GM23338 (cell line): ENCODE data around the gene PRELP. TPM values are rescaled to one million over a fixed set of nuclear protein-coding genes. Genes with fewer than 3 reads are reported as not detected.
A peak's percentile ranks its signal among the peaks of the same experiment; 100 is the strongest.

Experiments
- ATAC-seq: fragments of 200-7000 bp; cut with Tn5 transposase; 3 replicates; pipeline ENCODE4 v1.9.1; 2020
- DNase-seq: peaks from one replicate; pipeline ENCODE4 v3.0.0-alpha.2; 2015; ENCODE audit warnings: low spot score
- H2AFZ ChIP-seq: fragments of 200-600 bp; sonication (generic); 2 replicates; pipeline ENCODE4 v1.8.0; 2016; ENCODE audit warnings: antibody characterized with exemption, mild to moderate bottlenecking, moderate library complexity
- H3F3A ChIP-seq: fragments of 200-600 bp; sonication (generic); replicated peaks from 2 replicates; pipeline ENCODE4 v1.8.0; 2017; ENCODE audit warnings: antibody characterized with exemption, mixed run types, low read depth
- H3K27ac ChIP-seq: fragments of 200-600 bp; sonication (generic); 2 replicates; pipeline ENCODE4 v1.6.1; 2016; ENCODE audit warnings: low read depth
- H3K27me3 ChIP-seq: fragments of 200-600 bp; sonication (generic); 2 replicates; pipeline ENCODE4 v1.8.0; 2016; ENCODE audit warnings: mild to moderate bottlenecking, mixed run types, moderate library complexity; ENCODE audit not compliant: insufficient read depth
- H3K36me3 ChIP-seq: fragments of 200-600 bp; sonication (generic); 2 replicates; pipeline ENCODE4 v1.8.0; 2016; ENCODE audit warnings: mild to moderate bottlenecking; ENCODE audit not compliant: insufficient read depth
- H3K4me1 ChIP-seq: fragments of 200-600 bp; sonication (generic); 2 replicates; pipeline ENCODE4 v1.8.0; 2016; ENCODE audit warnings: mild to moderate bottlenecking, moderate library complexity; ENCODE audit not compliant: insufficient read depth
- H3K4me2 ChIP-seq: fragments of 200-600 bp; sonication (generic); 2 replicates; pipeline ENCODE4 v1.7.1; 2017; ENCODE audit warnings: mixed run types
- H3K4me3 ChIP-seq: fragments of 200-600 bp; sonication (generic); 2 replicates; pipeline ENCODE4 v1.6.1; 2016; ENCODE audit warnings: mixed run types
- H3K79me2 ChIP-seq: fragments of 200-600 bp; sonication (generic); replicated peaks from 2 replicates; pipeline ENCODE4 v1.8.0; 2017; ENCODE audit warnings: mild to moderate bottlenecking; ENCODE audit not compliant: insufficient read depth
- H3K9me2 ChIP-seq: fragments of 200-600 bp; sonication (generic); 2 replicates; pipeline ENCODE4 v1.8.0; 2017; ENCODE audit not compliant: insufficient read depth
- H4K20me1 ChIP-seq: fragments of 200-600 bp; sonication (generic); replicated peaks from 2 replicates; pipeline ENCODE4 v1.8.0; 2017; ENCODE audit warnings: mild to moderate bottlenecking; ENCODE audit not compliant: insufficient read depth
- H3K27ac Mint-ChIP-seq: 2 replicates; pipeline ENCODE4 v1.8.0; 2020; ENCODE audit warnings: inconsistent platforms, mild to moderate bottlenecking, moderate library complexity, mixed read lengths
- H3K27me3 Mint-ChIP-seq: 3 replicates; pipeline ENCODE4 v1.8.0; 2022; ENCODE audit warnings: low read depth, mild to moderate bottlenecking, moderate library complexity, mixed read lengths, inconsistent platforms; ENCODE audit not compliant: insufficient read depth, poor library complexity
- H3K36me3 Mint-ChIP-seq: 3 replicates; pipeline ENCODE4 v1.8.0; 2021; ENCODE audit warnings: low read depth, mild to moderate bottlenecking, inconsistent platforms, moderate library complexity, mixed read lengths
- H3K4me1 Mint-ChIP-seq: 3 replicates; pipeline ENCODE4 v1.8.0; 2020; ENCODE audit warnings: mild to moderate bottlenecking, inconsistent platforms, mixed read lengths
- H3K4me3 Mint-ChIP-seq: 3 replicates; pipeline ENCODE4 v1.8.0; 2021; ENCODE audit warnings: moderate library complexity, mild to moderate bottlenecking, inconsistent platforms, mixed read lengths
- H3K9me3 Mint-ChIP-seq: 3 replicates; pipeline ENCODE4 v1.8.0; 2020; ENCODE audit warnings: moderate library complexity, mild to moderate bottlenecking, inconsistent platforms, mixed read lengths
- CTCF ChIP-seq, 2 experiments: fragments of 200-600 bp in 1 of 2; sonication (generic) in 1 of 2; conservative IDR thresholded peaks; 2 replicates each; pipeline versions ENCODE4 v1.5.1 to v1.6.1; 2016 to 2017; ENCODE audit warnings: antibody characterized with exemption in 2 of 2, low read depth in 2 of 2, mild to moderate bottlenecking in 2 of 2, moderate library complexity in 1 of 2
- NANOG ChIP-seq: IDR thresholded peaks from 2 replicates; pipeline ENCODE4 v1.6.1; 2016; ENCODE audit warnings: antibody characterized with exemption, borderline replicate concordance
- POLR2AphosphoS5 ChIP-seq: IDR thresholded peaks from 2 replicates; pipeline ENCODE4 v1.6.1; 2016; ENCODE audit warnings: antibody characterized with exemption, low read depth
- REST ChIP-seq: IDR thresholded peaks from one replicate; pipeline ENCODE4 v1.6.1; 2018; ENCODE audit warnings: antibody characterized with exemption; ENCODE audit not compliant: unreplicated experiment
- STAT1 ChIP-seq: IDR thresholded peaks from one replicate; pipeline ENCODE4 v1.6.1; 2016; ENCODE audit warnings: antibody characterized with exemption; ENCODE audit not compliant: unreplicated experiment
- ZNF114 ChIP-seq: fragments of 250-450 bp; sonication (Bioruptor Pico); IDR thresholded peaks from 2 replicates; pipeline ENCODE4 v1.5.0; 2020; ENCODE audit warnings: mild to moderate bottlenecking, moderate library complexity
- ZNF331 ChIP-seq: fragments of 250-450 bp; sonication (Bioruptor Pico); IDR thresholded peaks from 2 replicates; pipeline ENCODE4 v1.5.0; 2020; ENCODE audit warnings: low read depth, mild to moderate bottlenecking, moderate library complexity
- ZNF462 ChIP-seq: fragments of 250-450 bp; sonication (Bioruptor Pico); IDR thresholded peaks from 2 replicates; pipeline ENCODE4 v1.5.0; 2020; ENCODE audit warnings: mild to moderate bottlenecking, moderate library complexity
- polyA plus RNA-seq: library from polyadenylated mRNA; unstranded; fragments of >200 nt; fragmentation: Nextera tagmentation; extraction: Ambion mirVana; gene quantifications from 2 replicates; pipeline ENCODE4 v1.2.1, GENCODE V29; 2016
- total RNA-seq: library from RNA; depleted of rRNA; stranded (reverse); fragments of >200 nt; shearing (Covaris generic); gene quantifications from 2 replicates; pipeline ENCODE4 v1.2.3, GENCODE V29; 2014

PRELP gene
- total and polyA plus RNA-seq, 2 experiments from 2014 or later = 0.03 TPM

- DNase-seq = no peak
- Histone ChIP-seq H3K4me2 (peak overlapping the region; percentile 81), H4K20me1 (no peaks in the 10 kb centered on the region), H3K27ac (peak overlapping the region; percentile 11; the same call in 1 of the 2 replicates), H3K4me3 (peak overlapping the region; percentile 53), H3K79me2 (no peaks in the 10 kb centered on the region), H3K9me2 (no peaks in the 10 kb centered on the region), H2AFZ (peak overlapping the region; percentile 99), H3F3A (no peaks in the 10 kb centered on the region), H3K27me3 (no peaks in the 10 kb centered on the region), H3K36me3 (no peaks in the 10 kb centered on the region), H3K4me1 (peaks cover 6% of the 10 kb centered on the region; the same call in 1 of the 2 replicates)
- peak overlapping the region; percentile 76 for H3K4me3 Mint-ChIP-seq
- peak overlapping the region; percentile 90 for H3K27ac Mint-ChIP-seq
- TF ChIP-seq CTCF (conservative IDR thresholded peaks at IDR 0.05; ENCODE audit: low read depth in 2 of 2) (0 out of 4 replicates have a peak, but pooled peaks of 1 of the 2 experiments have one; percentile 4), POLR2AphosphoS5 (no peak)
- peaks cover 5% of the 10 kb centered on the region for H3K27me3 Mint-ChIP-seq
- H3K9me3 Mint-ChIP-seq = no peaks in the 10 kb centered on the region
- ATAC-seq = no peak
- H3K4me1 Mint-ChIP-seq = peaks cover 17% of the 10 kb centered on the region
- no peaks in the 10 kb centered on the region for H3K36me3 Mint-ChIP-seq
These were observed 11.2 kb downstream of the PRELP start for GRCh38 chr1:203486618-203487370.

- H3K27me3 Mint-ChIP-seq = peaks cover 7% of the 10 kb centered on the region
- peaks cover 28% of the 10 kb centered on the region for H3K4me1 Mint-ChIP-seq
- H3K36me3 Mint-ChIP-seq = no peaks in the 10 kb centered on the region
- no peaks in the 10 kb centered on the region for H3F3A ChIP-seq
- H3K27me3 ChIP-seq = no peaks in the 10 kb centered on the region
- H4K20me1 ChIP-seq = no peaks in the 10 kb centered on the region
- no peaks in the 10 kb centered on the region for H3K9me2 ChIP-seq
- no peak overlapping the region for H3K27ac ChIP-seq
- no peak overlapping the region for H3K4me2 ChIP-seq
- peak overlapping the region; percentile 99; the same call in 1 of the 2 replicates for H2AFZ ChIP-seq
- ATAC-seq (no peak), DNase-seq (no peak)
- no peaks in the 10 kb centered on the region for H3K9me3 Mint-ChIP-seq
- H3K36me3 ChIP-seq = no peaks in the 10 kb centered on the region
- H3K79me2 ChIP-seq = no peaks in the 10 kb centered on the region
- no peak overlapping the region for H3K27ac Mint-ChIP-seq
- no peak overlapping the region for H3K4me3 ChIP-seq
- no peak overlapping the region for H3K4me3 Mint-ChIP-seq
- H3K4me1 ChIP-seq = peaks cover 6% of the 10 kb centered on the region
- no peak for TF ChIP-seq NANOG
- TF ChIP-seq ZNF331 (CRISPR knock-in tag) = no peak
- no peak for TF ChIP-seq ZNF114
- TF ChIP-seq REST = no peak
- no peak for TF ChIP-seq STAT1
- no peak for TF ChIP-seq ZNF462
These were observed 12.9 kb downstream of the PRELP start for GRCh38 chr1:203488539-203488938.
